ENCODE data around the gene TBKBP1.

- TF ChIP-seq CTCF (IDR thresholded peaks at IDR 0.05) (no peak), EZH2 (IDR thresholded peaks at IDR 0.05) (peak; percentile 23)
Measured at GRCh38 chr17:47694581-47695428, 844 bp downstream of the TBKBP1 start.

Measured in neural progenitor cell (in vitro differentiated cells).